ENCODE measurements around the gene SMAP2. TPM values are rescaled to one million over a fixed set of nuclear protein-coding genes. Genes with fewer than 3 reads are reported as not detected.

SMAP2 gene
- total RNA-seq, 1 donor from 2014 or later: 15.5 TPM

- H3K27me3 Mint-ChIP-seq (ENCODE audit: low read depth): peaks cover 1% of the 10 kb centered on the region
- no peak overlapping the region for H3K27ac Mint-ChIP-seq (ENCODE audit: unreplicated experiment)
- no peaks in the 10 kb centered on the region for H3K36me3 Mint-ChIP-seq (ENCODE audit: low read depth)
- no peaks in the 10 kb centered on the region for H3K4me1 Mint-ChIP-seq (ENCODE audit: low read depth)
- no peak overlapping the region for H3K4me3 Mint-ChIP-seq (ENCODE audit: unreplicated experiment)
- DNase-seq (ENCODE audit: low spot score): no peak
- TF ChIP-seq CTCF (IDR thresholded peaks at IDR 0.05): no peak
- H3K9me3 Mint-ChIP-seq (ENCODE audit: low read depth): peaks cover 3% of the 10 kb centered on the region
Observed at GRCh38 chr1:40351124-40351523, 22.4 kb upstream of the SMAP2 start.

DNA sequence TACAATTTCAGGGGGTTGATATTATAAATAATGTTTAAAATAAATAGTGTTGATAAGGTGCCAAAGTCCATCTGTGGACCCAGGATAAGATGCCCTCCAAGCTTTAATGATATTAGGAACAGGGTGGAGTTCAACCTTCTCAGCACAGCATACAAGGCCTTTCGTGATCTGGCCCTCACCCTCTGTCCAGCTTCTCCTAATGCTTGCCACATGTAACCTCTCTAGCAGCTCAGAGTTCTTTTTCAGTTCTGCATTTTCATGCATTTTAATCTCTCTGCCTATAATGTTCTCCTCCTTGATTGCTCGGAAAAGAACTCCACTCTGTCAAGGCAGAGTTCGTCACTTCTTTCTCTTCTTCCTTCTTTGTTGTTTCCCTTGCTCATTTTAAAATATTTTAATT lies 21.4 kb upstream of the SMAP2 start:
- H3K27me3 Mint-ChIP-seq (ENCODE audit: low read depth): peaks cover 1% of the 10 kb centered on the region
- no peak overlapping the region for H3K27ac Mint-ChIP-seq (ENCODE audit: unreplicated experiment)
- H3K36me3 Mint-ChIP-seq (ENCODE audit: low read depth): peaks cover 2% of the 10 kb centered on the region
- no peak overlapping the region for H3K4me3 Mint-ChIP-seq (ENCODE audit: unreplicated experiment)
- no peak for DNase-seq (ENCODE audit: low spot score)
- TF ChIP-seq CTCF (IDR thresholded peaks at IDR 0.05): no peak
- peaks cover 9% of the 10 kb centered on the region for H3K9me3 Mint-ChIP-seq (ENCODE audit: low read depth)
- no peaks in the 10 kb centered on the region for H3K4me1 Mint-ChIP-seq (ENCODE audit: low read depth)

DNA sequence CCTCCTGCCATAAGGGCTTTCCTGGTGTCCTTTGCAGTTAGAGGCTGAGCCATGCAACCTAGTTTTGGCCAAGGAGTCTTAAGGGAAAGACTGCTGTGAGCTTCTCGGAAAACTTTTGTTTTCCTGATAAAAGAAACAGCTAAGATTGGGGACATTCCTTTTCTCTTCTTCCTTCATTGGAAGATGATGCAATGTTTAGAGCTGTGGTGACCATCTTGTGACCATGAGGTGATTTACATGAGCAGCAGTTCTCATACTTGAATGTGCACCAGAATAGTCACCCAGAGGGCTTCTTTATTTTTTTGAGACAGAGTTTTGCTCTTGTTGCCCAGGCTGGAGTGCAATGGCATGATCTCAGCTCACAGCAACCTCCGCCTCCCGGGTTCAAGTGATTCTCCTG lies 20.4 kb upstream of the SMAP2 start:
- peaks cover 1% of the 10 kb centered on the region for H3K27me3 Mint-ChIP-seq (ENCODE audit: low read depth)
- H3K9me3 Mint-ChIP-seq (ENCODE audit: low read depth): peaks cover 17% of the 10 kb centered on the region
- DNase-seq (ENCODE audit: low spot score): no peak
- H3K36me3 Mint-ChIP-seq (ENCODE audit: low read depth): peaks cover 2% of the 10 kb centered on the region
- TF ChIP-seq CTCF (IDR thresholded peaks at IDR 0.05): no peak
- no peak overlapping the region for H3K4me3 Mint-ChIP-seq (ENCODE audit: unreplicated experiment)
- H3K4me1 Mint-ChIP-seq (ENCODE audit: low read depth): no peaks in the 10 kb centered on the region
- H3K27ac Mint-ChIP-seq (ENCODE audit: unreplicated experiment): no peak overlapping the region

DNA sequence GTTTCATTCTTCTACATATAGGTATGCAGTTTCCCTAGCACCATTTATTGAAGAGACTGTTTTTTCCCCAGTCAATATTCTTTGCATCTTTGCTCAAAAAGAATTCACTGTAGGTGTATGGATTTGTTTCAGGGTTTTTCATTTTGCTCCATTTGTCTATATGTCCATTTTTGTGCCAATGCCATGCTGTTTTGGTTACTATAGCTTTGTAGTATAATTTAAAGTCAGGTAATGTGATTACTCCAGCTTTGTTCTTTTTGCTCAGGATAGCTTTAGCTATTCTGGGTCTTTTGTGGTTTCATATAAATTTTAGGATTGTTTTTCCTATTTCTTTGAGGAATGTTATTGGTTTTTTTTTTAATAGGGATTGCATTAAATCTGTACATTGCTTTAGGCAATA lies 15.9 kb upstream of the SMAP2 start:
- Mint-ChIP-seq H3K4me1 (ENCODE audit: low read depth) (peaks cover 3% of the 10 kb centered on the region), H3K36me3 (ENCODE audit: low read depth) (peaks cover 2% of the 10 kb centered on the region), H3K9me3 (ENCODE audit: low read depth) (peaks cover 29% of the 10 kb centered on the region), H3K4me3 (ENCODE audit: unreplicated experiment) (no peak overlapping the region), H3K27me3 (ENCODE audit: low read depth) (peaks cover under 1% of the 10 kb centered on the region), H3K27ac (ENCODE audit: unreplicated experiment) (no peak overlapping the region)
- no peak for TF ChIP-seq CTCF (IDR thresholded peaks at IDR 0.05)
- no peak for DNase-seq (ENCODE audit: low spot score)

DNA sequence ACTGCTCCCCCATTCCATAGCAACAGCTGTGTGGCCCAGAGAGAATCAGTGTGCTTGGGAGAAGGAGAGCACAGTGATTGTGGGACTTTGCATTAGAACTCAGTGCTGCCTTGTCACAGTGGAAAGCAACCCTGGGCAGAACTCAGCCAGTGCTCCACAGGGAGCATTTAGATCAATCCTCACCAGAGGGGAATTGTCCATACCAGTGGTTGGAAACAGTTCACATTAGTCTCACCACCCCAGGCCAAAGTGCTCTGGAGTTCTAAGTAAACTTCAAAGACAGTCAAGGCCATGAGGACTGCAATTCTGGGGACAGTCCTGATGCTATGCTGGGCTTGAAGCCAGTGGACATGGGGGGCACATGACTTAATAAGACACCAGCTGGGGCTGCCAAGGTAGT lies 12.9 kb upstream of the SMAP2 start:
- Mint-ChIP-seq H3K27me3 (ENCODE audit: low read depth) (peaks cover 5% of the 10 kb centered on the region), H3K27ac (ENCODE audit: unreplicated experiment) (no peak overlapping the region), H3K36me3 (ENCODE audit: low read depth) (peaks cover 2% of the 10 kb centered on the region), H3K4me3 (ENCODE audit: unreplicated experiment) (no peak overlapping the region), H3K4me1 (ENCODE audit: low read depth) (peaks cover 5% of the 10 kb centered on the region), H3K9me3 (ENCODE audit: low read depth) (peaks cover 29% of the 10 kb centered on the region)
- no peak for DNase-seq (ENCODE audit: low spot score)
- no peak for TF ChIP-seq CTCF (IDR thresholded peaks at IDR 0.05)

All from chondrocyte (in vitro differentiated cells).